Mucosa of descending colon (tissue), 3 donors: Measurements from ENCODE around the gene METAP2. TPM values are rescaled to one million over a fixed set of nuclear protein-coding genes. Genes with fewer than 3 reads are reported as not detected.

ENCODE experiments used
- ATAC-seq: fragments of 200-7000 bp; cut with Tn5 transposase; one replicate; pipeline ENCODE4 v1.9.1; 2020; ENCODE audit warnings: mild to moderate bottlenecking, moderate library complexity
- DNase-seq, 3 donors: peaks; one replicate each; pipeline ENCODE4 v3.0.0-alpha.2; 2020
- H3K36me3 ChIP-seq: fragments of 200-600 bp; one replicate; pipeline ENCODE4 v1.8.0; 2021; ENCODE audit warnings: low read depth, mild to moderate bottlenecking
- H3K4me1 ChIP-seq: fragments of 200-600 bp; one replicate; pipeline ENCODE4 v1.8.0; 2021; ENCODE audit warnings: low read depth, mild to moderate bottlenecking
- H3K4me3 ChIP-seq: fragments of 200-600 bp; one replicate; pipeline ENCODE4 v1.8.0; 2021; ENCODE audit warnings: mild to moderate bottlenecking
- H3K9me3 ChIP-seq: fragments of 200-600 bp; one replicate; pipeline ENCODE4 v1.8.0; 2021; ENCODE audit warnings: mild to moderate bottlenecking
- CTCF ChIP-seq: fragments of 200-600 bp; IDR thresholded peaks from one replicate; pipeline ENCODE4 v1.8.0; 2022; ENCODE audit warnings: antibody characterized with exemption, mild to moderate bottlenecking
- intact Hi-C, 2 donors: fragments of 100-400 bp; cut with DNase I in 1 of 2; cut with micrococcal nuclease in 1 of 2; formaldehyde crosslinking; loops; one replicate each; pipeline versions ENCODE4 v1.11.0 to v1.11.1; 2022; cut with DNase I, micrococcal nuclease
- total RNA-seq, 3 donors: library from RNA; stranded (reverse); fragmentation: NEBNext Ultra II Directional in 2 of 3; extraction: Animal tissue kit (Norgen Biotek cat#: 25700) in 2 of 3; gene quantifications; one replicate each; pipeline versions ENCODE4 v1.2.1 to v1.2.4, GENCODE V29; 2021 to 2023
- donor health status: DM: no; HTN: no; CAD: no; lungs with moderate emphysema.
- donor health status: DM: no; HTN: no; CAD: no.
- donor health status: DM: no; HTN: yes; CAD: no.

METAP2 gene
- total RNA-seq, 3 donors from 2014 or later, result 35.2 to 67.7 (median 51.5) TPM

DNA sequence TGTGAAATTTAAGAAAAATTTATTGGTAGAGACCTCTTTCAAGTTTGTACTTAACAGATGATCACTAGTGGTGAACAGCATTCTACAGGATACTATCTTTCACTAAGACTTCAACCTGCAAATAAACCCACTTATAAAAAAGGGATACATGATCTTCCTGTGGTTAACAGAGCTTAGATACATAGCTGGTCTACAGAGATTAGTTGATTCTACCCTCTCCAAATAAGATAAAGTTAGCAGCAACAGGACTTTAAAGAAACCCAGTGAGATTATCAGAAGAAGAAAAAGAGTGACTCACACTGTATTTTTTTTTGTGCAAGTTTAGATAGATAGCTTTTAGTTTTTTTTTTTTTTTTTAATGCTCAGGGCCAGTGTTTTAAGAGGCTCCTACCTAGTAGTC lies 42.8 kb downstream of the METAP2 start:
- peaks cover 17% of the 10 kb centered on the region for H3K36me3 ChIP-seq
- no peaks in the 10 kb centered on the region for H3K4me1 ChIP-seq
- DNase-seq (no peak), ATAC-seq (no peak)
- no peak overlapping the region for H3K4me3 ChIP-seq
- H3K9me3 ChIP-seq, result no peaks in the 10 kb centered on the region
- TF ChIP-seq CTCF, result no peak
- intact Hi-C loops, result no loop called here

GRCh38 chr12:95517246-95517645 lies 43.3 kb downstream of the METAP2 start:
- ATAC-seq (no peak), DNase-seq (no peak)
- peaks cover 12% of the 10 kb centered on the region for H3K36me3 ChIP-seq
- no peaks in the 10 kb centered on the region for H3K4me1 ChIP-seq
- intact Hi-C loops, result no loop called here
- H3K4me3 ChIP-seq, result no peak overlapping the region
- TF ChIP-seq CTCF, result no peak
- no peaks in the 10 kb centered on the region for H3K9me3 ChIP-seq

GRCh38 chr12:95518944-95519343 lies 45.0 kb downstream of the METAP2 start:
- Histone ChIP-seq H3K36me3 (peaks cover under 1% of the 10 kb centered on the region), H3K9me3 (no peaks in the 10 kb centered on the region), H3K4me3 (no peak overlapping the region), H3K4me1 (no peaks in the 10 kb centered on the region)
- intact Hi-C loops, result no loop called here
- no peak for TF ChIP-seq CTCF
- no peak for DNase-seq
- ATAC-seq, result no peak

DNA sequence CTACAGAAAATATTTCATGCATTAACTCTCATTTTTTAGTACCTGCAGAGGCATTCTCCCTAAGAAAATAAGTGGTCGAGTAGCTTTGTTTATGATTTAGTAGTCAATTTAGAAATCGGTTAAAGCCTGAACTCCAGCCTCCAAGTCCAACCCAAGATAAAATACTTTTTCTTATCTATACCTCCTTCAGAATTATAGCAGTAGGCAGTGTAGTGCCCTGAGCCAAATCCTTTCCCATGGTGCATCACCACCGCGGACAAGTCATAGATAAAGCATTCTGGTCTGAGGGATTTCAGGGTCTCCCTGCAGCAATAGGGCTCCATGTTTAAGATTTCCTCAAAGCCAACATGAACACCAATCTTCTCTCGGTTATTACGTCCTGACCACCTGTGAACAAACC lies 46.9 kb downstream of the METAP2 start:
- no peak for DNase-seq
- no peak for ATAC-seq
- intact Hi-C loops, result no loop called here
- Histone ChIP-seq H3K4me1 (no peaks in the 10 kb centered on the region), H3K4me3 (no peak overlapping the region), H3K36me3 (no peaks in the 10 kb centered on the region), H3K9me3 (no peaks in the 10 kb centered on the region)
- no peak for TF ChIP-seq CTCF

DNA sequence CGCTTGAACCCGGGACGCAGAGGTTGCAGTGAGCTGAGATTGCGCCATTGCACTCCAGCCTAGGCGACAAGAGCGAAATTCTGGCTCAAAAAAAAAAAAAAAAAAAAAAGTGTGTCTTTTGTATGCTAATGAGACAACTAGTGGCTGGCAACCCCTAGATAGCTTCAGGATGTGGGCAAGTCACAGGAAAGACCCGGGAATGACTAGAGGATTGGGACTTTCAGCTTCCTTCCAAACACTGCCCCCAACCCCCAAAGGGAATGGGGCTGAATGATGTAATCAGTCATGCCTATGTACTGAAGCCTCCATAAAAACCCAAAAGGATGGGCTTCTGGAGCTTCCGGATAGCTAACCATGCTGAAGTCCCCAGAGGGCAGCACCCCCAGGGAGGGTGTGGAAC lies 48.7 kb downstream of the METAP2 start:
- H3K4me3 ChIP-seq, result no peak overlapping the region
- ATAC-seq (no peak), DNase-seq (no peak)
- no peaks in the 10 kb centered on the region for H3K4me1 ChIP-seq
- no peaks in the 10 kb centered on the region for H3K36me3 ChIP-seq
- TF ChIP-seq CTCF, result no peak
- intact Hi-C loops, result no loop called here
- no peaks in the 10 kb centered on the region for H3K9me3 ChIP-seq

DNA sequence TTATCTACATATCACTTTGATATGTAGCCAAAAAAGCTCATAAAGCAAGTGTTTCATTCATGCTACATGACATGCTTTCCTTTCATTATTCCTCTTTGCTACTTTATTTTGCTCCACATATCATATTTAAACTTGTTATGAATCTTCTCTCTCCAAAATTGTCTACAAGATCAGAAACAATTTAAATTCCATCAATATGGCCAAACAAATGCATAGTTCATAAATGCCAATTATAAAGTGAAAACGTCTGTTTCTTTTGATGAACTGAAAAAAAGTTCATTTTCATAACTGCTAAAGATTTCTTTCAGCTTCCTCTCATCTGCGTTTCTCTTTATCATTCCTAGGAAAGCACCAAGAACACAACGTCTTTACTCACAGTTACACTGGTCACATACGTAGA lies 54.5 kb downstream of the METAP2 start:
- no peak for ATAC-seq
- H3K36me3 ChIP-seq, result no peaks in the 10 kb centered on the region
- TF ChIP-seq CTCF, result no peak
- H3K4me3 ChIP-seq, result no peak overlapping the region
- no peaks in the 10 kb centered on the region for H3K9me3 ChIP-seq
- no peak for DNase-seq
- no peaks in the 10 kb centered on the region for H3K4me1 ChIP-seq
- intact Hi-C loops, result no loop called here
